IgD-negative memory B cell (primary cell): ENCODE measurements around the gene CDC42EP4. TPM values are rescaled to one million over a fixed set of nuclear protein-coding genes. Genes with fewer than 3 reads are reported as not detected.

Experiments used
- H3K27ac Mint-ChIP-seq, 3 donors: one replicate each; pipeline ENCODE4 v1.8.0; 2020 to 2022; ENCODE audit warnings: mild to moderate bottlenecking in 3 of 3, mixed read lengths in 3 of 3, moderate library complexity in 1 of 3
- H3K27me3 Mint-ChIP-seq: one replicate; pipeline ENCODE4 v1.8.0; 2021; ENCODE audit warnings: mixed read lengths
- H3K36me3 Mint-ChIP-seq: one replicate; pipeline ENCODE4 v1.8.0; 2020; ENCODE audit warnings: mild to moderate bottlenecking, mixed read lengths
- H3K4me1 Mint-ChIP-seq, 3 donors: one replicate each; pipeline ENCODE4 v1.8.0; 2020 to 2022; ENCODE audit warnings: mixed read lengths in 3 of 3, mild to moderate bottlenecking in 1 of 3
- H3K4me3 Mint-ChIP-seq, 4 donors: one replicate each; pipeline ENCODE4 v1.8.0; 2020 to 2022; ENCODE audit warnings: mild to moderate bottlenecking in 4 of 4, mixed read lengths in 4 of 4, moderate library complexity in 3 of 4
- H3K9me3 Mint-ChIP-seq, 3 donors: one replicate each; pipeline ENCODE4 v1.8.0; 2020 to 2021; ENCODE audit warnings: mixed read lengths in 3 of 3, mild to moderate bottlenecking in 1 of 3
- polyA plus RNA-seq: library from polyadenylated mRNA; unstranded; fragments of 300-500 nt; fragmentation: Illumina TruSeq; gene quantifications from one replicate; pipeline ENCODE4 v1.2.3, GENCODE V29; 2021

CDC42EP4 gene
- 0.39 TPM for polyA plus RNA-seq

- Mint-ChIP-seq H3K27ac (peak within 1 kb of the TSS; percentile 40 to 80 (median 80)), H3K36me3 (no peaks in the 10 kb centered on the region), H3K4me1 (peaks cover 11 to 18% (median 16%) of the 10 kb centered on the region in 3 donors), H3K4me3 (peak within 1 kb of the TSS; percentile 85 to 94 (median 92)), H3K27me3 (peaks cover 7% of the 10 kb centered on the region), H3K9me3 (peaks cover 0 to 2% (median 0%) of the 10 kb centered on the region in 3 donors)
Measured at GRCh38 chr17:73311781-73312641, at the start of gene CDC42EP4. TSS of gene CDC42EP4 (minus strand) at chr17:73312001. CDS start at chr17:73286500, 25,501 bp downstream.

DNA sequence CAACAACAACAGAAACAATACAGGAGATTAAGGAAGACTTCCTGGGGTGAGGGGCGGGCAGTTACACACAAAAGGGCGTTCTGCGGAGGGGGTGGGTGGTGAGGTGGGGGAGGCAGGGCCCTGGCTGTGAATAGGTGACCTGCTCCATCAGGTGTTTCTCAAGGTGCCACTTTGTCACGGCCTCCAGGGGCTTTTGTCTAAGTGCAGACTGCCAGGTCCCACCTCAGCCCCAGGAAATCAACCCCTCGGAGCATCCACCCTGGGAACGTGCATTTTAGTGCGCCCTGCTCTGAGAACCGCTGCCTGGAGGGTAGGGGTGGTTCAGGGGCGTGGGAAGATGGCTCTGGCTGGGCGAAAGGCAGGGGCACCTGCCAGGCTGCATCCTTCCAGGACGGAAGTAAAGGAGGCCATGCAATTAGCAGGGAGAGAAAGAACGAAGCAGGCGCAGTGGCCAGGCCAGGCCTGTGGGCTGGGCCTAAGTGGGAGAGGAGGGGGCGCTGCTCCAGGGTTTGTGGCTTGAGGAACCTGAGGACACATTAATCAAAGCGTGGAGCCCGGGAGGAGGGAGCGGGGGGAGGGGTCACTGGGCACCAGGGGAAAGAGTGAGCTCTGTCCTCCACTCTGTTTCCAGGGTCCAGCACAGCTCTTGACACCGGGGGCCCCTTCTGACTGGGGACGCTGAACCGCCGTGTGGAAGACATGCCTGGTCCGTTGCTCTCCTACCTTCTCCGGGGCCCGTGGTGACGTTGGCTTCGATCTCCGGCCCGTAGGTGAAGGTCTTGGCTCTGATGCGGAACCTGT is 49.4 kb upstream of the CDC42EP4 start:
- Mint-ChIP-seq H3K4me1 (no peaks in the 10 kb centered on the region), H3K27ac (no peak overlapping the region), H3K9me3 (no peaks in the 10 kb centered on the region), H3K36me3 (peaks cover 3% of the 10 kb centered on the region), H3K4me3 (no peak overlapping the region), H3K27me3 (no peaks in the 10 kb centered on the region)

DNA sequence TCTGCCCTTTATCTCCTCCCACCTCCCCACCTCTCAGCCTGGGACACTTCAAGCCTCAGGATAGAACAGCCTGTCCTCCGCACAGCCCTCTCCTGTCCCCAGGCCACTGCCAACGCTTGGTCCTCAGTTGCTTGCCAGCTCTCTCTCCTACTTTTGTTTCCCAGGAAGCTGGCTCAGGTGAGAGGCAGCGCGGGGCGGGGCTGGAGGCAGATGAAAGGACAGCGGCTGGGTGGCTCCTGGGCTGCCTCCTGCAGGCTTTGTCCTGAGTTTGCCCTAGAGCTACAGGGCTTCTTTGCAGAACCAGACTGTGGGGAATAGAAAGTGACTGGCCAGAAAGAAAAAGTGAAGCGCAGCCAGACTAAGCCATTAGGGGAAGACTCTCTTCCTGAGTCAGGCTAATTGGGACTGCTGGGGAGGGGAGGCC is 48.2 kb upstream of the CDC42EP4 start:
- Mint-ChIP-seq H3K27me3 (no peaks in the 10 kb centered on the region), H3K27ac (no peak overlapping the region), H3K4me3 (no peak overlapping the region), H3K9me3 (no peaks in the 10 kb centered on the region), H3K36me3 (peaks cover 1% of the 10 kb centered on the region), H3K4me1 (no peaks in the 10 kb centered on the region)

GRCh38 chr17:73359352-73359751 is 47.6 kb upstream of the CDC42EP4 start:
- H3K4me3 Mint-ChIP-seq: no peak overlapping the region
- no peaks in the 10 kb centered on the region for H3K9me3 Mint-ChIP-seq
- H3K36me3 Mint-ChIP-seq: no peaks in the 10 kb centered on the region
- H3K27ac Mint-ChIP-seq: no peak overlapping the region
- H3K27me3 Mint-ChIP-seq: no peaks in the 10 kb centered on the region
- H3K4me1 Mint-ChIP-seq: no peaks in the 10 kb centered on the region

GRCh38 chr17:73358668-73359067 is 46.9 kb upstream of the CDC42EP4 start:
- no peak overlapping the region for H3K4me3 Mint-ChIP-seq
- H3K36me3 Mint-ChIP-seq: no peaks in the 10 kb centered on the region
- H3K27me3 Mint-ChIP-seq: no peaks in the 10 kb centered on the region

DNA sequence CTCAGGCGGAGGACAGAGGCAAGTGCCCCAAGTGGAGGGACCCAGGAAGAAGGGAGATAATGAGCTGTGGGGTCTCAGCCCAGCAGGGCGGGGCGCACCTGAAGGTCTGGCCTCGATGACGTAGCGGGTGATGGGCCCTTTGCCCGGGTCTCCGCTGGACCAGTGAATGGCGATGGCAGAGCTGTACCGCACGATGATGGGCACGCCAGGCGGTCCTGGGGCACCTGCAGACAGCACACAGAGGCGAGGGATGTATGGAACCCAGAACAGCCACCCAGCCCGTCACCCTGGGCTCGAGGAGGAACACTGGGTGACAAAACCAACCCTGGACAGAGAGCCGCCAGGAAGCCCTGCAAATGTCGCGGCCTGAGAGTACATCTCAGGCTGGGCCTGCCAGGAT is 46.2 kb upstream of the CDC42EP4 start:
- no peaks in the 10 kb centered on the region for H3K4me1 Mint-ChIP-seq
- no peaks in the 10 kb centered on the region for H3K36me3 Mint-ChIP-seq
- H3K27ac Mint-ChIP-seq: no peak overlapping the region
- H3K9me3 Mint-ChIP-seq: no peaks in the 10 kb centered on the region
- H3K27me3 Mint-ChIP-seq: no peaks in the 10 kb centered on the region
- H3K4me3 Mint-ChIP-seq: no peak overlapping the region

More at GRCh38 chr17:73358668-73359067, 46.9 kb upstream of the CDC42EP4 start:
- Mint-ChIP-seq H3K27ac (no peak overlapping the region), H3K4me1 (no peaks in the 10 kb centered on the region), H3K9me3 (no peaks in the 10 kb centered on the region)

DNA sequence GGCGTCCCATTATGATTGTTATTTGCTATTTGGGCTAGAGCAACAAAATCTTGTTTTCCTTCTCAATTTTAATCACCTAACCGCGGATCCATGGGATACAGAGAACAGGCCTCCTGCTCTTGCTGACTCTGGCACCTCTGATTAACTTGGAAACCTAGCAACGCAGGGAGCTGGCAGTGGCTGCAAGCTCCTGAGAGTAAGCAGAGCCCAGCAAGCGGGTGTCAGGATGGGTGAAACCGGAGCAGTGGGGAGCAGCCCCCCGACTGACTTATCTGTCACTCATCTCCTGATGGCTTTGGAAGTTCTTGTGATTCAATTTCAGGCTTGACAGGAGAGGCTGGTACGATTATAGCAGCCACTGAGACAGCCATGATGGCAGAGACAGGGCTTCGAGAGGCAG is 45.5 kb upstream of the CDC42EP4 start:
- Mint-ChIP-seq H3K9me3 (no peaks in the 10 kb centered on the region), H3K36me3 (no peaks in the 10 kb centered on the region), H3K4me3 (no peak overlapping the region), H3K4me1 (no peaks in the 10 kb centered on the region), H3K27me3 (no peaks in the 10 kb centered on the region), H3K27ac (no peak overlapping the region)

DNA sequence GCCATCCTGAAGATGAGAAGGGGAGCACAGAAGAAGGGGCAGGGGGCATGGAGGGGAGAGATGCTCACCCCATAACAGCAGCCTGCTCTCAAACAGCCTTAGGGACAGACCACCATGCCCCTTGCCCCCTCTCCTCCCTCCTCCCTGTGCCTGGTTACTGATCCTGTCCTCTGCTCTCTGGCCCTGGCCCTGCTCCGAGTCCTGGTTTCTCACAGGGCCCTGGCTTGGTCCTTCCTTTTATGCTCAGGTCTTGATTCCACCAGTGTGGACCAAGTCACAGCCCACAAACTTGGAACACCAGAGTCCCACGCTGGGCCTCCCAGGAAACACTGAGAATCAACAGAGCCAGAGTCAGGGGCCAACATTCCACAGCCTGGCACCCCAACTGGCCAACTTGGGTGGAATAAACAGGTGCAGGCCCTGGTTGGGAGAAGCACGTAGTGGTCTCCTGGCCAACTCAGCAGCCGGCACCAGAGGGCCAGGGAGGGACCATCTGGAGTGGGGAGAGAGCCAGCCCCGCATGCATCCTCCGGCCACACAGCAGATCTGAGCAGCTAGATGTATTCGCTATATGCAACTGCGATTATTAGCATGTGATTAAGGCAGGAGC is 44.9 kb upstream of the CDC42EP4 start:
- Mint-ChIP-seq H3K27ac (no peak overlapping the region), H3K4me1 (no peaks in the 10 kb centered on the region), H3K36me3 (no peaks in the 10 kb centered on the region), H3K27me3 (no peaks in the 10 kb centered on the region), H3K9me3 (no peaks in the 10 kb centered on the region), H3K4me3 (no peak overlapping the region)

DNA sequence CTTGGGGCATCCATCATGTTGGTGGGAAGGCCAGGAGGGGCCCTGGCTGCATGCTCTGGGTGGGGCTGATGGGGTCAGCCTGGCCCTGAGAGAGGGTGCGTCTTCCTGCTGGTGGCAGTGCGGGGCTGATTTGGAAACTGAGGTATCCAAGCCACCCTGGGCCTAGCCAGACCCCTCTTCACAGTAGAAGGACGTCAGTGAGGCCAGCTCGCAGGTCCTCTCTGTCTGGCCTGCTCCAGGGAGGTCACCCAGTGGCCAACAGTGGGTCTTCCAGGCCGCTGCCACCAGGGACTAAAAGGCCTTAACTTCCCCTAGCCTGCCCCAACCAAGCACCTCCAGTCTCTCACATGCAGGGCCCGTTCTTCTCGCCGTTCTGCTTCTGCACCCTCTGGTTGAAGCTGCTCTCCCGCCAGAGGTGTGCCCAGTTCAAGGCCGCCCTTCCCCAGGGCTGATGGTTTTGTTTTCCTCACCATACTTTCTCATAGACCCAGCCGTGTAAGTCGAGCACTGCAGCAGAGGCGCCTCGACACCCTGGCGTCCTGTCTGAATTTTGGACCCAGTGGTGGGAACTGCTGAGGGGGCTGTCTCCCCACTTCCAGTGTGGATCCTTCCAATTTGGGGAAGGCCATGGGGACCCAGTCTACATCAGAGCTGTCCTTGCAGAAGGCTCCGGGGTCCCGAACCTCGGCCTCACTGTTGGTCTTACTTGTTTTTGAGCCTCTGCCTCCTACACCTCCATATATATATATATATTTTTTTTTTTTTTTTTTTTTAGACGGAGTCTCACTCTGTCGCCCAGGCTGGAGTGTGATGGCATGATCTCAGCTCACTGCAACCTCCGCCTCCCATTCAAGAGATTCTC is 42.9 kb upstream of the CDC42EP4 start:
- H3K27ac Mint-ChIP-seq: peak overlapping the region in 1 of 3 donors; percentile 67
- no peak overlapping the region for H3K4me3 Mint-ChIP-seq
- no peaks in the 10 kb centered on the region for H3K9me3 Mint-ChIP-seq

DNA sequence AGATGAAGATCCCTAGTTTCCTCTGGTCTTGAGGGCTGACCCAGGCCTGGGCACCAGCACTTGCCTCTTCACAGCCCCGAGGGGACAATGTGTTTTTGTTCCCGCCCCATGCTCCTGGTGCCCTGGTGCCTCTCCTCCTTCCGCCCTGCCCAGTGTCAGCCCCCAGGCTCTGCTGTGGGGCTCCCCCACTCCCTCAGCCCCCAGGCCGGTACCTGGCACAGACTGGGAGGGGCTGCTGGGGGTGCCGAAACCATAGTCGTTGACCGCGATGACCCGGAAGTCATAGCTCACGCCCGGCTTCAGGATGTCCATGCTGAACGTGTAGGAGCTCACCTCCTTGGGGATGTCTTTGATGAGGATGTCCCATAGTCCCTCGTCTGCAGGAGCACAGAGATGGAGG is 40.5 kb upstream of the CDC42EP4 start:
- H3K36me3 Mint-ChIP-seq: no peaks in the 10 kb centered on the region
- H3K4me1 Mint-ChIP-seq: no peaks in the 10 kb centered on the region
- H3K27ac Mint-ChIP-seq: no peak overlapping the region
- H3K27me3 Mint-ChIP-seq: no peaks in the 10 kb centered on the region
- H3K9me3 Mint-ChIP-seq: no peaks in the 10 kb centered on the region
- H3K4me3 Mint-ChIP-seq: no peak overlapping the region

More for the DNA sequence above, 42.9 kb upstream of the CDC42EP4 start:
- H3K36me3 Mint-ChIP-seq: no peaks in the 10 kb centered on the region
- no peaks in the 10 kb centered on the region for H3K27me3 Mint-ChIP-seq
- H3K4me1 Mint-ChIP-seq: no peaks in the 10 kb centered on the region

- no peaks in the 10 kb centered on the region for H3K27me3 Mint-ChIP-seq
- no peaks in the 10 kb centered on the region for H3K9me3 Mint-ChIP-seq
- H3K27ac Mint-ChIP-seq: no peak overlapping the region
- H3K4me1 Mint-ChIP-seq: no peaks in the 10 kb centered on the region
- no peak overlapping the region for H3K4me3 Mint-ChIP-seq
- H3K36me3 Mint-ChIP-seq: no peaks in the 10 kb centered on the region
Measured at GRCh38 chr17:73351764-73352163, 40.0 kb upstream of the CDC42EP4 start.

DNA sequence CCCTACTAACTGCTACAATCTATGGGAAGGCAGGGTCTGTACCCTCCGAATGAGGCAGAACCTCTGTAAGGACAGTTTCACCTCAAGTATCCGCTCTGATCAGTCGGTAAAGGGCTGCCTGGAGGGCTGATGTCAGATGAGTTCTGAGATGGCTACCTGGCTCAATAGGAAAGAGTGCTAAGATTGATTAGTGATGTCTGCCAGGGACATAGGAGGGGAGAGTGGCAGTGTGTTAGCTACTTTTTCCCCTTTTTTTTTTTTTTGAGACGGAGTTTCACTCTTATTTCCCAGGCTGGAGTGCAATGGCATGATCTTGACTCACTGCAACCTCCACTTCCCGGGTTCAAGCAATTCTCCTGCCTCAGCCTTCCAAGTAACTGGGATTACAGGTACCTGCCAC is 39.1 kb upstream of the CDC42EP4 start:
- Mint-ChIP-seq H3K27me3 (no peaks in the 10 kb centered on the region), H3K36me3 (no peaks in the 10 kb centered on the region), H3K9me3 (no peaks in the 10 kb centered on the region), H3K4me1 (no peaks in the 10 kb centered on the region), H3K4me3 (no peak overlapping the region), H3K27ac (no peak overlapping the region)

DNA sequence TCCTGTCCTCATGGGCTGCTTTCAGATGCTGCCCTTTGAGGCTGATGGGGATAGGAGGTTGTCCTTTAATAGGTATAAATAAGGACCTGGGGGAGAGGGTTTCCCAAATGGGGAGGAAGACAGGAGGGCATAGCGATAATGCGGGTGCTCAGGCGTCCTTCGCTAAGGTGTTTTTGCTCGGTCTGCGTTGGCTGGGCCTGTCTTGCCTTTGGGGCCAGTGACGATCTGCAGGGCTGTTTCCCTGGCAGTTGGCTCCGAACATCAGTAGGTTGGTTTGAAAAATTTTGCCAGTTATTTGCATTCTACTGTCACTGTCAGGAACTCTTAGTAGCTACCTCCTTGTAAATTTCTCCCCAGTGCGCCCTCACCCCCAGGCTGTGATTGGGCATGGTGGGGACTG is 37.8 kb upstream of the CDC42EP4 start:
- no peak overlapping the region for H3K4me3 Mint-ChIP-seq
- H3K36me3 Mint-ChIP-seq: no peaks in the 10 kb centered on the region
- H3K27ac Mint-ChIP-seq: no peak overlapping the region
- no peaks in the 10 kb centered on the region for H3K9me3 Mint-ChIP-seq
- H3K27me3 Mint-ChIP-seq: no peaks in the 10 kb centered on the region
- no peaks in the 10 kb centered on the region for H3K4me1 Mint-ChIP-seq

- Mint-ChIP-seq H3K4me1 (no peaks in the 10 kb centered on the region), H3K4me3 (no peak overlapping the region), H3K9me3 (no peaks in the 10 kb centered on the region), H3K27ac (no peak overlapping the region), H3K36me3 (no peaks in the 10 kb centered on the region), H3K27me3 (no peaks in the 10 kb centered on the region)
Measured at GRCh38 chr17:73349138-73349537, 37.3 kb upstream of the CDC42EP4 start.

DNA sequence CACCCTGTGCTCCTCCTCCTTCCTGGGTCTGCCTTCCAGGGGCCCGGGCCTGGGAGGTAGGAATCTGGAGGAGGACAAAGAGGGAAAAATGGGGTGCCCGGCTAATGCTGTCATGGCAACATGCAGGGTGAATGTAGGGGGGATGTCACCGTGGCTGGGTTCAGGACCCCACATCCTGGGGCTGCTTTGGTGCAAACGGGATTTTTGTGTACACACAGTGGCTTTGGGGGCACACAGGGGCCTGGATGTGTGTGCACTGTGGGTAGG is 37.0 kb upstream of the CDC42EP4 start:
- no peak overlapping the region for H3K4me3 Mint-ChIP-seq
- H3K4me1 Mint-ChIP-seq: no peaks in the 10 kb centered on the region
- no peaks in the 10 kb centered on the region for H3K36me3 Mint-ChIP-seq
- no peaks in the 10 kb centered on the region for H3K9me3 Mint-ChIP-seq
- H3K27ac Mint-ChIP-seq: no peak overlapping the region
- no peaks in the 10 kb centered on the region for H3K27me3 Mint-ChIP-seq
